Jurkat, Clone E6-1 (cell line): ENCODE data around the gene PCDHGA1.
"Not testable (repeated sequence)": the region's sequence is repeated elsewhere in the genome, so short reads cannot be mapped to it uniquely, and the experiment has no call there.

Experiments used
- DNase-seq: peaks from one replicate; pipeline ENCODE4 v3.0.0-alpha.2; 2011; ENCODE audit warnings: low read depth, low spot score
- H3K4me3 ChIP-seq: 2 replicates; pipeline ENCODE4 v1.5.1; 2011; ENCODE audit warnings: mild to moderate bottlenecking, low read length, control low read depth, moderate library complexity

Gene PCDHGA1

GRCh38 chr5:141399555-141400258, 69.4 kb downstream of the PCDHGA1 start:
- DNase-seq, result no peak

GRCh38 chr5:141402553-141403243, 72.4 kb downstream of the PCDHGA1 start, which contains the start of gene PCDHGA9:
TSS of gene PCDHGA9 (plus strand) at chr5:141402778. CDS start at chr5:141402953, 175 bp downstream.
- no peak for DNase-seq
- 0 out of 2 replicates have a peak within 1 kb of the TSS, but pooled peaks have one; percentile 5 for H3K4me3 ChIP-seq

More at GRCh38 chr5:141399555-141400258, 69.4 kb downstream of the PCDHGA1 start:
- no peak overlapping the region for H3K4me3 ChIP-seq

GRCh38 chr5:141403387-141403786, 73.1 kb downstream of the PCDHGA1 start:
- H3K4me3 ChIP-seq, result no peak overlapping the region
- no peak for DNase-seq

GRCh38 chr5:141407790-141408505, 77.6 kb downstream of the PCDHGA1 start, which contains the start of gene PCDHGB6:
TSS of gene PCDHGB6 (plus strand) at chr5:141408021. CDS start at chr5:141408203, 182 bp downstream.
- H3K4me3 ChIP-seq, result peak within 1 kb of the TSS; percentile 48
- DNase-seq, result not testable (repeated sequence)

GRCh38 chr5:141409598-141410306, 79.4 kb downstream of the PCDHGA1 start:
- H3K4me3 ChIP-seq, result no peak overlapping the region
- no peak for DNase-seq

GRCh38 chr5:141411575-141411974, 81.3 kb downstream of the PCDHGA1 start:
- H3K4me3 ChIP-seq, result no peak overlapping the region
- no peak for DNase-seq

- H3K4me3 ChIP-seq, result peak within 1 kb of the TSS; percentile 66
- peak; percentile 70 for DNase-seq
These were observed 82.7 kb downstream of the PCDHGA1 start, which contains the start of gene PCDHGA10 for GRCh38 chr5:141412854-141413539. TSS of gene PCDHGA10 (plus strand) at chr5:141412987. CDS start at chr5:141413176, 189 bp downstream.

GRCh38 chr5:141413540-141414069, 83.3 kb downstream of the PCDHGA1 start:
- no peak for DNase-seq
- peak overlapping the region; percentile 66 for H3K4me3 ChIP-seq

GRCh38 chr5:141414548-141415274, 84.4 kb downstream of the PCDHGA1 start:
- H3K4me3 ChIP-seq, DNase-seq: not testable (repeated sequence)

GRCh38 chr5:141415275-141415618, 84.9 kb downstream of the PCDHGA1 start:
- H3K4me3 ChIP-seq, DNase-seq: not testable (repeated sequence)

- DNase-seq, result peak; percentile 26
- not testable (repeated sequence) for H3K4me3 ChIP-seq
These were observed 87.3 kb downstream of the PCDHGA1 start, which contains the start of gene PCDHGB7 for GRCh38 chr5:141417494-141418172. TSS of gene PCDHGB7 (plus strand) at chr5:141417677. CDS start at chr5:141417860, 183 bp downstream.

- no peak overlapping the region for H3K4me3 ChIP-seq
- DNase-seq, result no peak
These were observed 89.0 kb downstream of the PCDHGA1 start for GRCh38 chr5:141419074-141419880.

- DNase-seq, result peak; percentile 24
- no peak within 1 kb of the TSS for H3K4me3 ChIP-seq
These were observed 90.7 kb downstream of the PCDHGA1 start, which contains the start of gene PCDHGA11 for GRCh38 chr5:141420855-141421488. TSS of gene PCDHGA11 (plus strand) at chr5:141421051. CDS start at chr5:141421228, 177 bp downstream.

GRCh38 chr5:141421489-141421855, 91.2 kb downstream of the PCDHGA1 start:
- no peak overlapping the region for H3K4me3 ChIP-seq
- no peak for DNase-seq

GRCh38 chr5:141422742-141423291, 92.5 kb downstream of the PCDHGA1 start:
- no peak overlapping the region for H3K4me3 ChIP-seq
- no peak for DNase-seq
